Measurements from ENCODE around the gene KBTBD13.

Gene KBTBD13

GRCh38 chr15:65054333-65055200 is 22.0 kb upstream of the KBTBD13 start:
- no peaks in the 10 kb centered on the region for H3K36me3 ChIP-seq (ENCODE audit: control insufficient read depth, low read depth, low read length)
- H3K4me1 ChIP-seq (ENCODE audit: control insufficient read depth, low read depth, low read length), result peaks cover 2% of the 10 kb centered on the region
- no peaks in the 10 kb centered on the region for H3K27me3 ChIP-seq (ENCODE audit: control insufficient read depth, insufficient read depth, low read length)
- no peak overlapping the region for H3K9ac ChIP-seq (ENCODE audit: low read length)
- no peak overlapping the region for H3K27ac ChIP-seq (ENCODE audit: low read length)
- no peaks in the 10 kb centered on the region for H3K9me3 ChIP-seq (ENCODE audit: control insufficient read depth, low read depth, low read length)
- no peak overlapping the region for H3K4me3 ChIP-seq (ENCODE audit: low read length)

- H3K27ac ChIP-seq (ENCODE audit: low read length), result no peak overlapping the region
- H3K4me3 ChIP-seq (ENCODE audit: low read length), result no peak overlapping the region
Observed at GRCh38 chr15:65055201-65055870, 21.2 kb upstream of the KBTBD13 start.

GRCh38 chr15:65056106-65056505 is 20.4 kb upstream of the KBTBD13 start:
- Histone ChIP-seq H3K36me3 (ENCODE audit: control insufficient read depth, low read depth, low read length) (no peaks in the 10 kb centered on the region), H3K4me3 (ENCODE audit: low read length) (no peak overlapping the region), H3K27ac (ENCODE audit: low read length) (no peak overlapping the region), H3K4me1 (ENCODE audit: control insufficient read depth, low read depth, low read length) (no peaks in the 10 kb centered on the region), H3K9ac (ENCODE audit: low read length) (no peak overlapping the region), H3K9me3 (ENCODE audit: control insufficient read depth, low read depth, low read length) (no peaks in the 10 kb centered on the region), H3K27me3 (ENCODE audit: control insufficient read depth, insufficient read depth, low read length) (no peaks in the 10 kb centered on the region)

More at GRCh38 chr15:65055201-65055870, 21.2 kb upstream of the KBTBD13 start:
- Histone ChIP-seq H3K4me1 (ENCODE audit: control insufficient read depth, low read depth, low read length) (no peaks in the 10 kb centered on the region), H3K27me3 (ENCODE audit: control insufficient read depth, insufficient read depth, low read length) (no peaks in the 10 kb centered on the region), H3K9me3 (ENCODE audit: control insufficient read depth, low read depth, low read length) (no peaks in the 10 kb centered on the region), H3K36me3 (ENCODE audit: control insufficient read depth, low read depth, low read length) (no peaks in the 10 kb centered on the region), H3K9ac (ENCODE audit: low read length) (no peak overlapping the region)

GRCh38 chr15:65056868-65057548 is 19.5 kb upstream of the KBTBD13 start:
- Histone ChIP-seq H3K4me3 (ENCODE audit: low read length) (no peak overlapping the region), H3K4me1 (ENCODE audit: control insufficient read depth, low read depth, low read length) (no peaks in the 10 kb centered on the region), H3K9me3 (ENCODE audit: control insufficient read depth, low read depth, low read length) (no peaks in the 10 kb centered on the region), H3K27ac (ENCODE audit: low read length) (no peak overlapping the region), H3K9ac (ENCODE audit: low read length) (no peak overlapping the region), H3K36me3 (ENCODE audit: control insufficient read depth, low read depth, low read length) (no peaks in the 10 kb centered on the region), H3K27me3 (ENCODE audit: control insufficient read depth, insufficient read depth, low read length) (no peaks in the 10 kb centered on the region)

- Histone ChIP-seq H3K36me3 (ENCODE audit: control insufficient read depth, low read depth, low read length) (no peaks in the 10 kb centered on the region), H3K4me1 (ENCODE audit: control insufficient read depth, low read depth, low read length) (no peaks in the 10 kb centered on the region), H3K9me3 (ENCODE audit: control insufficient read depth, low read depth, low read length) (no peaks in the 10 kb centered on the region), H3K4me3 (ENCODE audit: low read length) (no peak overlapping the region), H3K27me3 (ENCODE audit: control insufficient read depth, insufficient read depth, low read length) (no peaks in the 10 kb centered on the region), H3K9ac (ENCODE audit: low read length) (no peak overlapping the region), H3K27ac (ENCODE audit: low read length) (no peak overlapping the region)
Observed at GRCh38 chr15:65057549-65057940, 19.0 kb upstream of the KBTBD13 start.

GRCh38 chr15:65058394-65059368 is 17.9 kb upstream of the KBTBD13 start:
- H3K27ac ChIP-seq (ENCODE audit: low read length), result no peak overlapping the region
- H3K9ac ChIP-seq (ENCODE audit: low read length), result no peak overlapping the region
- no peak overlapping the region for H3K4me3 ChIP-seq (ENCODE audit: low read length)
- no peaks in the 10 kb centered on the region for H3K27me3 ChIP-seq (ENCODE audit: control insufficient read depth, insufficient read depth, low read length)
- no peaks in the 10 kb centered on the region for H3K9me3 ChIP-seq (ENCODE audit: control insufficient read depth, low read depth, low read length)
- no peaks in the 10 kb centered on the region for H3K36me3 ChIP-seq (ENCODE audit: control insufficient read depth, low read depth, low read length)
- no peaks in the 10 kb centered on the region for H3K4me1 ChIP-seq (ENCODE audit: control insufficient read depth, low read depth, low read length)

- Histone ChIP-seq H3K9ac (ENCODE audit: low read length) (no peak overlapping the region), H3K4me3 (ENCODE audit: low read length) (no peak overlapping the region), H3K27ac (ENCODE audit: low read length) (no peak overlapping the region), H3K9me3 (ENCODE audit: control insufficient read depth, low read depth, low read length) (no peaks in the 10 kb centered on the region), H3K36me3 (ENCODE audit: control insufficient read depth, low read depth, low read length) (no peaks in the 10 kb centered on the region), H3K27me3 (ENCODE audit: control insufficient read depth, insufficient read depth, low read length) (no peaks in the 10 kb centered on the region), H3K4me1 (ENCODE audit: control insufficient read depth, low read depth, low read length) (no peaks in the 10 kb centered on the region)
Observed at GRCh38 chr15:65059369-65059750, 17.2 kb upstream of the KBTBD13 start.

GRCh38 chr15:65059931-65060596 is 16.5 kb upstream of the KBTBD13 start:
- Histone ChIP-seq H3K36me3 (ENCODE audit: control insufficient read depth, low read depth, low read length) (no peaks in the 10 kb centered on the region), H3K27me3 (ENCODE audit: control insufficient read depth, insufficient read depth, low read length) (no peaks in the 10 kb centered on the region), H3K9me3 (ENCODE audit: control insufficient read depth, low read depth, low read length) (no peaks in the 10 kb centered on the region), H3K4me1 (ENCODE audit: control insufficient read depth, low read depth, low read length) (no peaks in the 10 kb centered on the region), H3K27ac (ENCODE audit: low read length) (no peak overlapping the region), H3K9ac (ENCODE audit: low read length) (no peak overlapping the region), H3K4me3 (ENCODE audit: low read length) (no peak overlapping the region)

GRCh38 chr15:65060641-65061397 is 15.7 kb upstream of the KBTBD13 start:
- Histone ChIP-seq H3K9ac (ENCODE audit: low read length) (no peak overlapping the region), H3K4me1 (ENCODE audit: control insufficient read depth, low read depth, low read length) (no peaks in the 10 kb centered on the region), H3K4me3 (ENCODE audit: low read length) (no peak overlapping the region), H3K9me3 (ENCODE audit: control insufficient read depth, low read depth, low read length) (no peaks in the 10 kb centered on the region), H3K36me3 (ENCODE audit: control insufficient read depth, low read depth, low read length) (no peaks in the 10 kb centered on the region), H3K27me3 (ENCODE audit: control insufficient read depth, insufficient read depth, low read length) (no peaks in the 10 kb centered on the region), H3K27ac (ENCODE audit: low read length) (no peak overlapping the region)

- no peak overlapping the region for H3K9ac ChIP-seq (ENCODE audit: low read length)
- peaks cover 4% of the 10 kb centered on the region for H3K27me3 ChIP-seq (ENCODE audit: control insufficient read depth, insufficient read depth, low read length)
- no peak overlapping the region for H3K27ac ChIP-seq (ENCODE audit: low read length)
- H3K36me3 ChIP-seq (ENCODE audit: control insufficient read depth, low read depth, low read length), result no peaks in the 10 kb centered on the region
- no peak overlapping the region for H3K4me3 ChIP-seq (ENCODE audit: low read length)
- no peaks in the 10 kb centered on the region for H3K9me3 ChIP-seq (ENCODE audit: control insufficient read depth, low read depth, low read length)
- peaks cover 6% of the 10 kb centered on the region for H3K4me1 ChIP-seq (ENCODE audit: control insufficient read depth, low read depth, low read length)
Observed at GRCh38 chr15:65062061-65062460, 14.5 kb upstream of the KBTBD13 start.
